Measurements from ENCODE around the gene PPP1R12B.
"Not testable (repeated sequence)": the region's sequence is repeated elsewhere in the genome, so short reads cannot be mapped to it uniquely, and the experiment has no call there.

Gene PPP1R12B

DNA sequence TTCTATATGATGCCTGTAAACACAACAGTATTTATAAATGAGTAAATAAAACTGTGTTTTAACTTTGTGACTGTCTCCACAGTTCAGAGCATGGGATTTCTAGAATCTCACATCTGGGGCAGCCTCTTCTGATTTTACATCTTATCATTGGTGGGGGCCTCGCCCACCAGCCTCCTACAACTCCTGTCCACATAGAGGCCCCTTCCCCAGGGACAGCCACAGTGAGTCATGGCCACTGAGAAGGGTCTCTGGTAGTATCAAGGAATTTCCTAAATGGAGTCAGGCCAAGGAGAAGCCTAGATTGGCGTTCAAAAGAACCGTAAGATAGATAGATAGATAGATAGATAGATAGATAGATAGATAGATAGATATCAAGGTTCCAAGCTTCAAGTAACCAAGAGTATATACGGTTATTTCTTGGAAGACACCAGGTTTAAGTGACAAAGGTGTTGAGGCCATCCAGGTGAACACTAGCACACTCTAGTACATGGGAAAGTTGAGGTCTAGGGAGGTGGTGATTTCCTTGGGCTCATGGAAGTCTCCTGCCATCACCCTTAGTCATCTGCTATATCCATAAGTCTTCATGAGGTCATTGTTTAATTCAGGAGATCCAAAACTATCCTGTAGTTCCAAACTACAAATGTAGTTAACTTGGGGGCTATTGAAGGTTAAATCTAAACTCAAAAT is 240.1 kb downstream of the PPP1R12B start:
- no peak for DNase-seq

DNA sequence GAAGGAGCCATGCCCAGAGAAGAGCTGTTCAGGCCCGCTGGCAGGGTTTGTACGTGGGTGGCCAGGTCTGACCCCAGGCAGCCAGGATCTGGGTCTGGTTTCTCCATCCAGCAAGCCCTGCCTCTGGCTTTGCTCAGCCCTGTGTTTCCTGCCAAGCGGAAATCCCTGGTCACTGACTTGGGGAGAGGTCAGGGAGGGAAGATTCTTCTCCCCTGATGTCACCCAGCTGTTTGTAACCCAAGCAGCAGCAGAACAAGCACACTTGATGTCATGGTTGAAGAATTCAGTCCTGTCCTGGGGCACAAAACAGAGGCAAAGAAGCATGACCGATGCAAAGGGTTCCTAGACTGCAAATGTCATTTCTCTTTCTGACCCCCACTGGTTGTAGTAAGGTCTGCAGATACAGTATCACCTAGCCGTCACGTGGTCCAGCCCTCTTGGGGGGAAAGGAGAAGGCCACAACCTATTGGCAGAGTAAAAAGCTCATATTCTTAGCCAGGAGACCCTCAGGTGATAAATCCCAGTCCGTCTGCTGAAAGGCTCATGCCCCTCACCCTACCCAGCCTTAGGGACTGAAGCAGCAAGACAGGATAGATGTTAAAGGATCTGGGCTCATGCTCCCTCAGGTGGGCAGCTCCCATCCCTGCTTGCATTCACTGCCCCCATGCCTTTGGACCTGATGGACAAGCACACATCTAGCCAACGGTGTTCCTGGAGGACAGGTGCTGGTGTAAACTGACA is 240.9 kb downstream of the PPP1R12B start:
- peak; percentile 65 for DNase-seq

DNA sequence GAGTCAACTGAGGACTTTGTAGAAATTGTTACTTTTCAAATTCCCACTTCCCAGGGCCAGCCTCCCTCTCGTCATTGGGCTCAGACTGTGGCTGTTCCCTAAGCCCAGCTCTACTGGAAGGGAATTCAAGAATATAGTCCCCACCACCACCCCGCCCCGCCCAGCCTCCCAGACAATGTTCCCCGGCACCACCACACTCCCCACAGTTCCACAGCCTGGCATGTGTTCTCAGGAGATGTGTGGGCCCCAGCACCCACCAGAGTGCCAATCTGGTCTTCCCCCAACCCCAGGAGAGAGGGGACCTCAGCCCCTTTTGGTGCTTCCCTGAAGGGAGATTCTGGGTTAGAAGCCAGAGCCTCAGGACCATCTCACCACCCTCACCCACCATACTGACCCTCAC is 241.6 kb downstream of the PPP1R12B start:
- no peak for DNase-seq

DNA sequence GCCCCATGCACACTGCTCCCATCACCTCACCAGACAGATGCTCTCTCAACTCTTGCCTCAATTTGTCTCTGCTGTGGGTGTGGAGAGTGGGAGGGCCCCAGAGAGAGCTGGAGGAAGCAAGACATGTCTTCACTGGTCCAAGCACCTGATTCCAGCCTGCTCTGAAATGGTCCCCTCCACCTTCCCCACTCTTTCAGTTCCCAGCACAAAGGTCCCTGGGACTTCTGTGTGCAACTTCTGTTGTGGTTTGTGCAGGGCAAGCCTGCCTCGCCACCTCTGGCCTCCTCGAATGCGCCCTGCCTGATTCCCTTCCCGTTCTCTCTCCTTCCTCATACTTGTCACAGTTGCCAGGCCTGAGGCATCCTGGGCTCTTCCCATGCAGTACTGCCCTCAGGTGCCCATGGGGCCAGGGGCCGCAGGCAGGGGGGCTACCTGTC is 242.5 kb downstream of the PPP1R12B start:
- DNase-seq, result no peak

DNA sequence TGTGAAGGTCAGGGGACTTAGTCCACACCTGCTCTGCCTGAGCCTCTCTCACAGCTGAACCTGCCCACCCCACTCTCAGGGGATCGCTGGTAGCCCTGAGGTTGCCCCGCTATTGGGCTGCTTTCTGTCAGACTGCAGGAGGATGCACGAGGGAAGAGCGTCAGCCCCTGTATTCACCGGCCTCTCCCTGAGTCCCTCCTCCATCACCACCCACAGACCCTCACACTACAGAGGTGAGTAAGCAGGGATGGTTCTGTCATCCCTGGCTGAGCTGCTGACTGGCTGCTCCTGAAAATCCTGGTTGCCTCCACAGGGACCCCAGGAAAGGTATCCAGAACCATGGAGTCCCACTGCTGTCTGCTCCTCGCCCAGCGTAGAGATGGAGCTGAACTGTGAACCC is 243.0 kb downstream of the PPP1R12B start:
- no peak for DNase-seq

DNA sequence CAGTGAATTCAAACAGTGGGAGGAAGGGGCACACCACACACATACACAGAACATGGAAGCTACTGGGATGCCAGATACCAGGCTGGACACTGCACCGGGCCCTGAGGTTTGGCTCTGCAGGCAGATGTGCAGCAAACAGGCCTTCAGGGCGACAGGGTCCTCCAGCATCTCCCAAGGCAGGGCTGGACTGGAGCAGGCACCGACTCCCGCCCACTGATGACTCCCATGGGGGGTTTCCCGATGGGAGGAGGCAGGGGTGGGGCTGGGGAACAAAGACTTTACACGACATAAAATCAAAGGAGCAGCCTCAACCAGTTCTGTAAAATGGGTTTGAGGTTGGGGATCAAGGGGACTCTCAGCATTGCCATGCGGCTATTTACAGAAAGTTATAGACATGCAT is 243.6 kb downstream of the PPP1R12B start:
- DNase-seq, result no peak

DNA sequence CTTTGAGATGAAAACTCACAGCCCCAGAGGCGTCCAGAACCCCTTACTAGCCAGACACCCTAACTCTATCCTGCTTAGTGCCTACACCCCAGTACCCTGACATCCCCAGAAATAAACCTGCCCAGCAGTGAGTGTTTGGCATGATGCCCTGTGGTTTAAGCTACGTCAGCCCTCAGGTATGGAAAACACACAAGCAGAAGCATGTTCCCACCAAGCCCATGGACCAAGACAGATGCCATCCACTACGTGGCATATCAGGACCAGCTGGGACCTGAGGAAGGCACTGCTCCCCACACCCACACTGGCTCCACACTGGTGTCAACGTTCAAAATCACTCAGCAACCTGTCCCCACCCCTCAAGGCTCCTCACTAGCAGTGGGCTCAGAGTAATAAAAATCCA is 245.3 kb downstream of the PPP1R12B start:
- no peak for DNase-seq

DNA sequence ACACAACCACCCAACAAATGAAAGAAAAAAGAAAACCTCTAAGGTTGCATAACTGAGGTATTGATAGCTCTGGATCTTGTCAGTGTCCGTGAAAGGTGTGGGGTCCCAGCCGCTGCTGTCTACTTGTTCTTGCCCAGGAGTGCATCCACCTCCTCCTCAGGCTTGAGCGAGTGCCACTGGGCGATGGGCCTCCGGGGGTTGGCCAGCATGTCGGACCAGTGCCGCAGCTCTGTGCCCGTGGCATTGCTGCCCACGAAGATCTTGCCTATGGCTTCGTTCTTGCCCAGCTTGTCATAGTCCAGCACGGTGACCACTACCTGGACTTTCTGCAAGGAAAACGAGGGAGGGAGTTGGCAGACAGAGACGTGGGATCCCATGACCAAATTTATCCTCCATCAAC is 248.1 kb downstream of the PPP1R12B start:
- no peak for DNase-seq

DNA sequence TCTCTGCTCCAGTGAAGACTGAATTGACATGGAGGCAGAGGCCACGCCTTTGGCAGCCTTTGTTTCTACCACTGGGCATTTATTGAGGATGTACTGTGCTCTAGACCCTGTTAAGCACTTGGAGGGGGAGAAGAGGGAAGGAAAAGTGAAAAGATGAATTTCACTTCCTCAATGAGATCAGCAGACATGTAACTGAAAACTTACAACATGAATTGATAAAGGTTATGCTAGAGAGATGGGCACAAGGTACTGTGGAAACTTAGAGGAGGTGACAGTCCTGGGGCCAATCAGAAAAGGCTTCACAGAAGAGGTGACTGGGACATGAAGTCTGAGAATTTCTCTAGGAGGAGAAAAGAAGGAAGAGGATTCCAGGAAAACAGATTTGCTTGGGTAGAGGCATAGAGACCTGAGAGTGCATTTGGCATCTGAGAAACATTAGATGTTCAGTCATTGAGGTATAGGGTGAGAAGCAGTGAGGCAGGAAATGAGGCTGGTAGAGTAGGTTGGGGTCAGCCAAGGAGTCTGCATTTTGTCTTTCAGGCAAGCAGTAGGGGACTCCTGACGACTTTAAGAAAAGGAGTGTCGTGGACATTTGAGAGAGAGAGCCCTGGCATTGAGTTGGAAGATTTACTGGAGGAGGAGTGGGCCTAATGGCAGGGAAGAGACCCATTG is 248.7 kb downstream of the PPP1R12B start:
- DNase-seq, result no peak

DNA sequence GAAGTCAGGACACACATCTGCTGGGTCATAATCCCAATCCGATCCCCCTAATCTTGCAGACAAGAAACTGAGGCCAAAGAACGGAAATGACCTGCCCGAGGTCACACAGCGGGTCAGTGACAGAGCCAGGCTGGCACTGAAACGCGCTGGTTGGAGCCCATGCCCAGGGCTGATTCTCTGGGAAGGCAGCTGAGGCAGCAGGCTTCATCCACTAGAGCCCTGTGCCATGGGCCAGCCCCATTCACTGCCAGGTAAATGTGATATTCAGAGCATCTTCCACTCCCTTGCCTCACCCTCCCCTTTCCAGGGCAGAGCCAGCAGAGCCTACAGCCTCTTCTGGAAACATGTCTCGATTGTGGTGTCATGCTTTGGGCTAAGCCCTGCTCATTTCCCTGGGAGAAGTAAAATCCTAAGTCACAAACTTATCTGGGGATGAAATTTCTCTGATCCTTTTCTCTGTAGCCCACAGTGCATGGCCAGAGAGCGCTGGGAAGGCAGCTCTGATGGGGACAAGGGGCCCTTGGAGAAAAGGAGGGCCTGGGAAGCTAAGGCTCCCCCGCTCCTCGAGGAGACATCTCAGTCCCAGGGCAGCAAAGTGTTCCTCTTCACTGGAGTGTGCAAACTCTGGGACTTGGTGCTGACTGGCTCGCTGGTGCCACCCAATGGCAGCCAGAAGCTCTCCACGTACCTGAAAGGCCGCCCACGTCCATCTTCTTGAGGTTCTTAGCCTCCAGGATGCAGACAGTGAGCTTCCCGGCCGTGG is 251.4 kb downstream of the PPP1R12B start:
- peak; percentile 37 for DNase-seq

DNA sequence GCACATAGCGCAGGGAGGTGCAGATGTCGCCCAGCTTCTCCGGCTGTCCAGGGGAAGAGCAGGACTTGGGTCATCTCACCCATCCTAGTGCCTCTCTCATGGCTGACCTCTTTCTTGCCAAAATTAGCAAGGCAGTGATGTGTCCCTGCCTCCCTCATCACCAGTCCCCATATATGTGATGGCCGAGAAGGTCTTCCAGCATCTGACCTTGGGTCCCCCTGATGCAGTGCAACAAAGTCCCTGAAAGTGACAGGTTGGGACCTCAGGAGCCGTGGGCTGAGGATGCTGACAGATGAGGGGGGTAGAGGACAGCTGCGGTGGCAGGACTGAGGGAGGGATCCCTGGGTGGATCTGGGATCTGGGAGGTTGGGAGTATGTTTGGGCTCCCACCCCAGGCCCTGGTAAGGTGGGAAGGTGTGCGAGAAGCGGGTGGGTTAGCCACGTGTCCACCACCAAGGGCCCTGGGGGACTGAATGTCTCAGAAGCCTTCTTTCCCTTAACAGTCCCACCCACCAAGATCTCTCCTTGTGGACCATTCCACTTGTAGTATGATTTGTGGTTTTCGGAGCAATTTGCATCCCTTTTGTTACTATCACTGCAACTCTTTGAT is 252.0 kb downstream of the PPP1R12B start:
- no peak for DNase-seq

DNA sequence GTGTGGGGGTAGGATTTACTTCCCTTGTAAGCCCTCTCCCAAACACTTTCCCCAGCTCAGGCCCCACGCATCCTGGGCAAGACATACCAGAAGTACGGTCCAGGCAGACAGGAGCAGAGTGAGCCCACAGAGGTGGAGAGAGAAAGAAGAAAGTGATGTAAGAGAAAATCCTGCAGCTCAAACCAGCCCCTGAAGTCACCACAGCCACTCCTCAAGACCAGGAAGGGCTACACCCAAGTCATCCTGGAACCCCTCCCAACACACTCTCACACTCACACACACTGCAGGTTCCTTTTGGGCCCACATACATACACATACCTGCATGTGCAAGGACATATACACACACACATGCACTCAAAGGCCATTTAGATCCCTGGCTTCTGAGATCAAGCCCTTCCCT is 254.9 kb downstream of the PPP1R12B start:
- no peak for DNase-seq

DNA sequence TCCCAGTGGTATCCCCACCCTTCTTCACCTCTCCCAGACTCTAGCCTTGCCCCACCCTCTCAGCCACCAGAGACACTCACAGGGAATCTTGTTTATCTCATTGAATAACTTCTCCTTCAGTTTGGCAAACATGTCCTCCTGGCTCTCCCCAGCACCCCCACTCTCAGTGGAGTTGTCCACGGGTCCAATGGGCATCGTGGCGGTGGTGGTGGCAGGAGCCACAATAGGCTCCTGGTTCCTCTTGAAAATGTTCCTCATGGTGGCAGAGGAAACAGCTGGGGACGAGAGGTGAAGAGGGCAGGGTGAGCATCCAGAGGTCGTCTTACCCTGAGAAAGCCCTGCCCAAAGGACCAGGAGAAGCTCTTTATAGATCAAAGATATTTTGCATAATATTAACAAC is 257.0 kb downstream of the PPP1R12B start:
- DNase-seq, result no peak

DNA sequence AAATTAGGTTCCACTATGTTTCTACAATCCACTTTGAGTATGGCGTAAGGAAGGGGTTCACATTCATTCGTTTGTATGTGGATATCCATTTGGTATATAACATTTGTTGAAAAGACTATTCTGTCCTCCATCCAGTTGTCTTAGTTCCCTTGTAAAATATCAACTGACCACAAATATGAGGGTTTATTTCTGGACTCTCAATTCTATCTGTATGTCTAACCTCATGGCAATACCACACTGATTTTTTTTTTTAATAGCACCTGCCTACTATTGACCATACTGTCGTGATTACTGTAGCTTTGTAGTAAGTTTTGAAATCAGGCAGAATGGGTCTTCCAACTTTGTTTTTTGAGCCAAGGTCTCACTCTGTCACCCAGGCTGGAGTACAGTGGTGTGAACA is 263.5 kb downstream of the PPP1R12B start:
- DNase-seq, result not testable (repeated sequence)

DNA sequence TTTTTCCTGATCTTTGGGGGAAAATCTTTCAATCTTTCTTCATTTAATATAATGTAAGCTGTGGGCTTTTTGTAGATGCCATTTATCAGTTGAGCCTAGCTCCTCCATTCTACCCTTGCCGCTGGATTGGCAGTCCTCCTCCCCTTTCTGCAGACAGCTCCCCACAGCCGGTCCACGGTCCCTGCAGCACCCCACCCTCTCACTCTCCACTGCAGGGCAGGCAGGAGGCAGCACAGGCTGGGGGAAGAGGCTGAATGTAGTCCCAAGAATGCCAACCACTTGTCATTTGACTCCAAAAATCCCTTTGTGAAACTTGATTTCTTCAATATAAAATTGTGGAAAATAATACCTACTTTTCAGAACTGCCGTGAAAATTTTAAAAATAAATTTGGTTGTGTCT is 265.1 kb downstream of the PPP1R12B start:
- DNase-seq, result no peak

DNA sequence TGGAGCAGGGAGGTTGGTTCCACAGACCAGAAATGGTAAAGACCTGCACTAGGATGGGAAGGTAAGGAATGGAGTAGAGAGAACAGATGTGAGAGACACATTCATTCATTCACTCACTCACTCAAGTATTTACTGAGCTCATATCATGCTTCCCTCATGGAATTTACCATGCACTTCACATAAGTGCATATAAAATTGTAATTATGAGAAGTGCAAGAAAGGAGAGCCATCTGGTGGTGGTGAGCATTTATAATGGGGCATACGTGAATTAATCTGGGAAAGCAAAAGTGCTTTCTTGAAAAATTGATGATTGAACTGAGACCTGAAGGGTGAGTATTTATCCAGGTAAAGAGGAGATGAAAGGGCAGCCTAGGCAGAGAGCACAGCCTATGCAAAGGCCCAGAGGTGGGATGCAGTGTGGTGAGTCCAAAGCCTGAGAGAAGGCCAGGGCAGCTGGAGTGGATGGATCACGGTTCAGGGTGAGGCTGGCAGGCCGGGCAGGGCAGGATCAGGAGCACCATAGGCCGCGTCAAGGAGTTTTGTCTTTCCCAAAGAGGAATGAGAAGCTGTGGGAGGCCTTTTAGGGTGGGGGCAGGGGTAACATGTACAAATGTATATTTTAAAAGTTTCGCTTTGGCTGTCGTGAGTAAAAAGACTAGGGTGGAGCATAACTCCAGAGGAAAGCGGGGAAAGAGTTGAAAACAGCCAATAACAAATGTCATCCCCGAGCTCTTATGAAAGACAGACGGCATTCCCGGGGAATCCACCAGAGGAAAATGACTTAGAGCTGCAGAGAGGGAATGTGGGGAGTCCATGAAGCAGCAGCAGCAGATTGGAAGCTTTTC is 266.1 kb downstream of the PPP1R12B start:
- not testable (repeated sequence) for DNase-seq

DNA sequence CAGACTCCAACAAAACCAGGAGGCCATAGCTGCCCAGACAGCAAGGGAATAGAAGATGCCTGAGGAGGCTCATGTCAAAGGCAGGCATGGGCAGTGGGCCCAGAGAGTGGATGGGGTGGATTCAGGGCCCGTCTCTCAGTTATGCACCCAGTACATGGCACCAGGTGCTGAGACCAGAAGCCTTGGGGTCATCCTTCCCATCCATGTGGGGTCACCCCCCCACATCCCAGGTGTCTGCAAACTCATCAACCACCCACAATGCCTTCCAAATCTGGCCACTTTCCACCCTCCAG is 266.7 kb downstream of the PPP1R12B start:
- DNase-seq, result not testable (repeated sequence)

DNA sequence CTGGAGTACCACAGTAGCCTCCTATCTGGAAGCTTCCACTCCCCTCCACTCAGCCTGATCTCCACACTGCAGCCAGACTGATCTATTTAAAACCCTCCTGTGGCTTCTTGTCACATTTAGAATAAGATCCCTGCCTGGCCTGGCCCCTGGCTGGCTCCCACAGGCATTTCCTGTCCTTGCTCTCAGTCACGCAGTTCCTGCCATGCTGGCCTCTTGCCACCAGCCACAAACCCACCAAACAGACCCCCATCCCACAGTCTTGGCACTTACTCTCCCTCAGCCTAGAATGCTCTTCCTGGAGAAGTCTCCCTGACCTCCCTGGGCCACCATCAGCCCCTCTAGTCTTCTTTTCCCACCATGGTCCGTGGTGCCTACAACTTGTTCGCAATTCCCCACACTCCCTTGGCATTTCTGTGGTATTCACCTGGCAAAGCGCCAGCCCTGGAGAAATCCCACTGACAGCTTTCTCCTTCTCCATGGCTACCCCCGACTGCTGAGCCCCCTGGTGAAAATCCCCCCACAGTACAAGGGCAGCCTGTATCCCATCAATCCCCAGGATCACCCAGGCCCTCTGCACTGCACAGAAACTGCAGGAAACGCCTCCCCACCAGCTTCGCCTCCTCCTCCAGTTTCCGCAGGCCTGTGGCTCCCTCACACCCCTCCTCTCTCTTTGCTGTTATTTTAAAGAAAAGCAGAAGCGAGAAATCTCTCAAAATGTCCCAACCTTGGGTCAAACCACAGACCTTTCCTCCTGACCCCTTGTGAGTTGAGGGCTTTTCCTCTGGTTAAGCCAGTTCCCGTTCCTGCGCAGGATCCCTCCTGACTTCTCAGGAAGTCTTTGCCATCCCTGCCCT is 267.2 kb downstream of the PPP1R12B start:
- DNase-seq, result no peak

DNA sequence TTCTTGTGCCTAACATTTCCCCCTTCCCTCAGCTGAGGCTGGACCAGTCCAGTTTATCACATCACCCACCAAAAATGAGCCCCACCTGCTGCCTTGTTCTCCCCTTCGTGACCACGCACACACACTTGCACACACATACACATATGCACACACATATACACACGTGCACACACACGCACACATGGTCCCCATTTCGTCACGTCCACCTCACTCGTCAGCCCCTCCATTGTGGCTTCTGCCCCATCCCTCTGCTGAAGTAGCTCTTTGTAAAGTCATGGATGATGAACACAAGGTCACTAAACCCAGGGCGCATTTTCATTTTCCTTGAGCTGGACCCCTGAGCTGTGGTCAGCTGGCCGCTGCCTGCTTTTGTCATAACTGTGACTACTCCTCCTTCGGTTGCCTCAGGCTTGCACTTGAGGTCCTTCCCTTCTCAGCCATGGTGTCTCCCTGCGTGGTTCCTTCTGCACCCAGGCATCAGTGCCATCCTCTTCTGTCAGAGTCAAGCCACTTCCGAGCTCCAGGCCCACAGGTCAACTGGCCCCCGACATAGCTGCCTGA is 267.9 kb downstream of the PPP1R12B start:
- no peak for DNase-seq

DNA sequence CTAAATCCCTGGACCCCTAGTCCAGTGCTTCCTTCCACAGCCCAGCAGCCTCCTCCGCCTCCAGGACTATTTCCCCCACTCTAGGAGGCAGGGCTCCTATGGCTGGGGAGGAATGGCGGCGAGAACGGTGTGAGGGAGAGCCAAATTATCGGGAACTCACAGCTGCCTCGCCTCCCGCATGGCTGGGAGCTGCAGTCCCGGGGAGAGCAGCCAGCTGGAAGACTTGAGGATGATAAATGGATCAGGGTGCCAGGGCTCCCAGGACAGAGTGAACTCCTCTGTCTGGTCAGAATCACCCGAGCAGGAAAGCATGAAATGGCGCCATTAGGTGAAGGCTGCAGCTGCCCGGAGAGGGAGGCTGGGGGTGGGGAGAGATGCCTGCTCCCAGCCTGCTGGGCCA is 270.5 kb downstream of the PPP1R12B start:
- DNase-seq, result not testable (repeated sequence)

DNA sequence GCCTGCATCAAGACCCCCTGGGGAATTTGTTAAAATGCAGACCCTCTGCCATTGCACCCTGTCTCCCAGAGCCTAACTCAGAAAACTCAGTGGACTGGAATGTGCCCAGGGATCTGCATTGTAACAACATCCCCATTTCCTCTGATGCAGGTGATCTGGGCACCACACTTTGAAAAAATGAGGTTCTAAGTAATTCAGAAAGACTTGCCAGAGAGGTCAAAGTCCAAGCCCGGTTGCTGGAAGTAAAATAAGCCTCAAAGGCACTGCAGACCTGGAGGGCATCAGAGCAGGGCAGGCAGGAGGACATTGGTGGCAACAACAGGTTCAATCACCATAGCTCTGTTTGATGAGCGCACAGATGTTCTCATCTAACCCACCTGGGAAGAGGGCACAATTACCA is 271.0 kb downstream of the PPP1R12B start:
- DNase-seq, result no peak

Data from GOT3 (cell line).